Measurements from ENCODE around the gene CTIF.

CTIF gene

GRCh38 chr18:48862132-48862531, 323.3 kb downstream of the CTIF start:
- Histone ChIP-seq H3K36me3 (no peaks in the 10 kb centered on the region), H3K9me3 (no peaks in the 10 kb centered on the region)
- TF ChIP-seq, protein P1, sequence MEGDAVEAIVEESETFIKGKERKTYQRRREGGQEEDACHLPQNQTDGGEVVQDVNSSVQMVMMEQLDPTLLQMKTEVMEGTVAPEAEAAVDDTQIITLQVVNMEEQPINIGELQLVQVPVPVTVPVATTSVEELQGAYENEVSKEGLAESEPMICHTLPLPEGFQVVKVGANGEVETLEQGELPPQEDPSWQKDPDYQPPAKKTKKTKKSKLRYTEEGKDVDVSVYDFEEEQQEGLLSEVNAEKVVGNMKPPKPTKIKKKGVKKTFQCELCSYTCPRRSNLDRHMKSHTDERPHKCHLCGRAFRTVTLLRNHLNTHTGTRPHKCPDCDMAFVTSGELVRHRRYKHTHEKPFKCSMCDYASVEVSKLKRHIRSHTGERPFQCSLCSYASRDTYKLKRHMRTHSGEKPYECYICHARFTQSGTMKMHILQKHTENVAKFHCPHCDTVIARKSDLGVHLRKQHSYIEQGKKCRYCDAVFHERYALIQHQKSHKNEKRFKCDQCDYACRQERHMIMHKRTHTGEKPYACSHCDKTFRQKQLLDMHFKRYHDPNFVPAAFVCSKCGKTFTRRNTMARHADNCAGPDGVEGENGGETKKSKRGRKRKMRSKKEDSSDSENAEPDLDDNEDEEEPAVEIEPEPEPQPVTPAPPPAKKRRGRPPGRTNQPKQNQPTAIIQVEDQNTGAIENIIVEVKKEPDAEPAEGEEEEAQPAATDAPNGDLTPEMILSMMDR (IDR thresholded peaks at IDR 0.05) = no peak

DNA sequence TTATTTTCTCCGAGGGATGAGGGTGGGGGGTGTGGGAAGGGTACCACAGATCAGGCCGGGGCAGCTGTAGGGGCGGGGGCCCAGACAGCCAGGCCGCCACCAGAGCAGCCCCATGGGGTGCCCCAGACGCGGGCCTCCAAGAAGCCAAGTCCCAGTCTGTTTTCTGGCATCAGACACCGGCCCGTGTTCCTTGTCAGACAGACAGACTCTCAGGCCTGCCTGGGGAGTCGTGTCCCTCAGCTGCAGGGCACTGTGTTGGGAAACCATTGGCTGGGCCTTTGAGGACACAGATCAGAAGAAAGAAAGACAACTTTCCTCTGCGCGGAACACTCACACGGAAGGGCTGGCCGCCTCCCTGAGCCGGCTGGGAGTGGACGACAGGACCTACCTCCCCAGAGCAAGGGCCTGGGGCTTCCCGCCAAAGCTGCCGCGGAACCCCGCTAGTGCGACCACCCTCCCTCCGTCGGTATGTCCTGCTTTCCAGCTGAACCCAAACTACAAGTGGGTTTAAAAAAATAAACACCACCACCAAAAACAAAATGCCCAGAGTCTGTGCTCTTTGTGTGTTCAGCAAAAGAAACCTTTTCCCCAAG, 323.9 kb downstream of the CTIF start:
- Histone ChIP-seq H3K4me1 (ENCODE audit: control insufficient read depth in 1 of 2, insufficient read depth in 1 of 2, low read depth in 1 of 2, low read length in 1 of 2) (peaks cover 0 to 7% of the 10 kb centered on the region in 2 experiments), H3K9me3 (no peaks in the 10 kb centered on the region), H3K27ac (no peak overlapping the region), H3K4me3 (ENCODE audit: low read depth in 1 of 2, low read length in 1 of 2) (no peak overlapping the region), H3K36me3 (no peaks in the 10 kb centered on the region), H3K27me3 (no peaks in the 10 kb centered on the region)
- TF ChIP-seq, protein P1 (IDR thresholded peaks at IDR 0.05) = no peak

More at GRCh38 chr18:48862132-48862531, 323.3 kb downstream of the CTIF start:
- Histone ChIP-seq H3K4me1 (ENCODE audit: control insufficient read depth in 1 of 2, insufficient read depth in 1 of 2, low read depth in 1 of 2, low read length in 1 of 2) (peaks cover 0 to 7% of the 10 kb centered on the region in 2 experiments), H3K4me3 (ENCODE audit: low read depth in 1 of 2, low read length in 1 of 2) (no peak overlapping the region), H3K27me3 (no peaks in the 10 kb centered on the region), H3K27ac (no peak overlapping the region)

DNA sequence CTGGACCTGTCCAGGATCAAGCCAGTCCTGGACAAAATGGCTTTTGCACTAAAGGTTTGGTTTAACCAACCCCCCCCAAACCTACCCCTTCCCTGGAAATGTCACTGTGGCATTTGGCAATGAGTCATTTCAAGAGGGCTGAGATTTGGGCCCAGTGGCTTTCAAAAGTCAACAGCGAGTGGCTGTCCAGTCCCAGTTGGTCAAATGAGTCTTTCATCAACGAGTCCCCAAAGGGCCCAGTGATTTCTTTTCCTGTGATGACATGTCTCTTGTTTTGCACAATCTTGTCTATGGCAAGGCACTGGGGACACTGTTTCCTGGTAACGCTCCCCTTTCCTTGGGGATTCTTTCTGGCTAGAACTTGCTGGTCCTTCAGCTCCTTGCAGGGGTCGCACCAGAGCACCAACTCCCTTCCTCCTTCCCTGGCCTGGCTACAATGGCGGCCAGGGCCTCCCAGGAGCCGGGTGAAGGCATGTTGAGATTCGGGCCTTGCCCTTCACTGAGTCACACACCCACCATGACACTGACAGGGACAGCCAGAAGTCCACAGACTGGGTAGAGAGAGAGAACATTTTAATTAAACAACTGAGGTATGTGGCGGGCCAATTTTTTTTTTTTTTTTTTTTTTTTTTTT, 324.7 kb downstream of the CTIF start:
- H3K27ac ChIP-seq = no peak overlapping the region
- peaks cover 0 to 7% of the 10 kb centered on the region in 2 experiments for H3K4me1 ChIP-seq (ENCODE audit: control insufficient read depth in 1 of 2, insufficient read depth in 1 of 2, low read depth in 1 of 2, low read length in 1 of 2)
- H3K27me3 ChIP-seq = no peaks in the 10 kb centered on the region
- TF ChIP-seq, protein P1 (IDR thresholded peaks at IDR 0.05) = no peak
- H3K4me3 ChIP-seq (ENCODE audit: low read depth in 1 of 2, low read length in 1 of 2) = no peak overlapping the region
- no peaks in the 10 kb centered on the region for H3K36me3 ChIP-seq
- H3K9me3 ChIP-seq = no peaks in the 10 kb centered on the region

DNA sequence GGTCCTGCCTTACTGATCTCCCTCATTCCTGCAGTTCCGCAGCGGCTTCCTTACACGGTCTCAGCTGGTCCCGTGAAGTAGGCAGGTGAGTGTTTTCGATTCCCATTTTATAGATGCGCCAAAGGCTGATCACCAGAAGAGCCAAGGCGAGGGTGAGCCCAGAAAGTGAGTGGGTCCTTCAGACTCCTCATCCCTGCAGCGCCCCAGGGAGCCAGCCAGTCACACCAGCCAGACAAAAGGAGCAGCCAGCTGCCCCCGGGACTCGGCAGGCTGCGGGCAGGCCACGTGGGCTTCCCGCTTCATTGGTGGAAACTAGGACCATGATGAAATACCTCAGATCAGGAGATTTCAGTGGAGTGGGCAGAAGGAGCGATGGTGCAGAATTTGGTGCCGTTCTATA, 326.0 kb downstream of the CTIF start:
- Histone ChIP-seq H3K27me3 (no peaks in the 10 kb centered on the region), H3K9me3 (no peaks in the 10 kb centered on the region), H3K4me3 (ENCODE audit: low read depth in 1 of 2, low read length in 1 of 2) (no peak overlapping the region), H3K4me1 (ENCODE audit: control insufficient read depth in 1 of 2, insufficient read depth in 1 of 2, low read depth in 1 of 2, low read length in 1 of 2) (peaks cover 0 to 7% of the 10 kb centered on the region in 2 experiments), H3K27ac (no peak overlapping the region), H3K36me3 (no peaks in the 10 kb centered on the region)
- TF ChIP-seq, protein P1 (IDR thresholded peaks at IDR 0.05) = no peak

DNA sequence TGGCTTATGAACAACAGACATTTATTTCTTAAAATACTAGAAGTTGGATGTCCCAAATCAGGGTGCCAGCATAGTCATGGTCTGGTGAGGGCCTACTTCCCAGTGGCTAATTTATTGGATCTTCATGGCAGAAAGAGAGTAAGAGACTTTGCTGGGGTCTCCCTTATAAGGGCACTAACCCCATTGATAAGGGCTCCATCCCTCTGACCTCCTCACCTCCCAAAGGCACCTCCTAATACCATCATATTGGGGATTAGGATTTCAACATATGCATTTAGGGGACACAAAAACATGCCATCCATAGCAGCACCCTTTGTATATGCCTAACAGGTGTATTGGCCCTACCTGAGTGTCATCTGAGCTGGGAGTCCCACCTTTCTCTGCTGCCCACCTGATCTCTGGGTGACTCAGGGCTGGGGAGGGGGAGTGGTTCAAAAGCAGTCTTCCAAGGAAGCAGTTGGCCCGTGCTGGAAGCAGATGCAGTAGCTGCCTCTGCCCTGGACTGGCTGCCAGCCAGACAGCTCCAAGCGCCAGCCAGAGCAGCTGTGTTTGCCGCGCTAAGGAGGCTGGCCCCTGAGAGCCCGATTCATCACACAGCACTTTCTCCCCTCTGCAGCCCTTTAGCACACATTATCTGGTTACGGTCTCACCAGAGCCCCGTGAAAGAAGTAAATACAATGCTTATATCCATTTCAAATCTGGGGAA, 327.4 kb downstream of the CTIF start:
- H3K27ac ChIP-seq = no peak overlapping the region
- H3K27me3 ChIP-seq = no peaks in the 10 kb centered on the region
- H3K4me1 ChIP-seq (ENCODE audit: control insufficient read depth in 1 of 2, insufficient read depth in 1 of 2, low read depth in 1 of 2, low read length in 1 of 2) = peaks cover 0 to 7% of the 10 kb centered on the region in 2 experiments
- no peaks in the 10 kb centered on the region for H3K36me3 ChIP-seq
- TF ChIP-seq, protein P1 (IDR thresholded peaks at IDR 0.05) = no peak
- no peaks in the 10 kb centered on the region for H3K9me3 ChIP-seq
- H3K4me3 ChIP-seq (ENCODE audit: low read depth in 1 of 2, low read length in 1 of 2) = no peak overlapping the region
